Hepatocyte (in vitro differentiated cells): ENCODE measurements around the gene ACSBG1. TPM values are rescaled to one million over a fixed set of nuclear protein-coding genes. Genes with fewer than 3 reads are reported as not detected.

Experiments used
- DNase-seq: peaks from one replicate; pipeline ENCODE4 v3.0.0-alpha.2; 2016; ENCODE audit warnings: low spot score
- H2AFZ ChIP-seq: fragments of 200-600 bp; sonication (generic); 2 replicates; pipeline ENCODE4 v1.6.0; 2016; ENCODE audit warnings: antibody characterized with exemption, mild to moderate bottlenecking
- H3K27ac ChIP-seq: fragments of 200-600 bp; sonication (generic); 2 replicates; pipeline ENCODE4 v1.5.1; 2016; ENCODE audit warnings: mild to moderate bottlenecking
- H3K27me3 ChIP-seq: fragments of 200-600 bp; sonication (generic); 2 replicates; pipeline ENCODE4 v1.6.1; 2016
- H3K36me3 ChIP-seq: fragments of 200-600 bp; sonication (generic); replicated peaks from 2 replicates; pipeline ENCODE4 v1.5.1; 2016; ENCODE audit warnings: low read depth; ENCODE audit not compliant: insufficient read depth
- H3K4me1 ChIP-seq: fragments of 200-600 bp; sonication (generic); 2 replicates; pipeline ENCODE4 v1.5.1; 2016; ENCODE audit warnings: mild to moderate bottlenecking, moderate library complexity; ENCODE audit not compliant: insufficient read depth
- H3K4me2 ChIP-seq: fragments of 200-600 bp; sonication (generic); 2 replicates; pipeline ENCODE4 v1.6.0; 2016
- H3K4me3 ChIP-seq: fragments of 200-600 bp; sonication (generic); 2 replicates; pipeline ENCODE4 v1.5.1; 2016; ENCODE audit warnings: mild to moderate bottlenecking
- H3K79me2 ChIP-seq: fragments of 200-600 bp; sonication (generic); 2 replicates; pipeline ENCODE4 v1.6.0; 2017; ENCODE audit warnings: mild to moderate bottlenecking
- H3K9me2 ChIP-seq: fragments of 200-600 bp; sonication (generic); replicated peaks from 2 replicates; pipeline ENCODE4 v1.6.0; 2017; ENCODE audit warnings: mild to moderate bottlenecking; ENCODE audit not compliant: insufficient read depth
- H3K9me3 ChIP-seq: fragments of 200-600 bp; sonication (generic); 2 replicates; pipeline ENCODE4 v1.5.1; 2016; ENCODE audit warnings: low read depth, mild to moderate bottlenecking
- H4K20me1 ChIP-seq: fragments of 200-600 bp; sonication (generic); 2 replicates; pipeline ENCODE4 v1.6.0; 2016; ENCODE audit warnings: mild to moderate bottlenecking; ENCODE audit not compliant: insufficient read depth, poor library complexity, severe bottlenecking
- EZH2 ChIP-seq: fragments of 200-600 bp; sonication (generic); IDR thresholded peaks from 2 replicates; pipeline ENCODE4 v1.6.1; 2016; ENCODE audit warnings: antibody characterized with exemption, mild to moderate bottlenecking, borderline replicate concordance
- EZH2phosphoT487 ChIP-seq: fragments of 200-600 bp; sonication (generic); IDR thresholded peaks from one replicate; pipeline ENCODE4 v1.6.1; 2018; ENCODE audit warnings: antibody characterized with exemption, mild to moderate bottlenecking, low read depth, moderate library complexity; ENCODE audit not compliant: unreplicated experiment, severe bottlenecking
- WGBS: methylation state at CpG from one replicate; pipeline ENCODE4 v1.1.6; 2016; ENCODE audit warnings: low lambda C conversion rate; ENCODE audit errors: missing lambda C conversion rate; 5-methylcytosine and 5-hydroxymethylcytosine counted together
- polyA plus RNA-seq: library from polyadenylated mRNA; unstranded; fragments of >200 nt; fragmentation: Nextera tagmentation; extraction: Ambion mirVana; gene quantifications from 2 replicates; pipeline ENCODE4 v1.2.1, GENCODE V29; 2016
- total RNA-seq: library from RNA; depleted of rRNA; stranded (reverse); fragments of >200 nt; gene quantifications from 2 replicates; pipeline ENCODE4 v1.2.3, GENCODE V29; 2014
- TF ChIP-seq, protein P1 (sequence below): fragments of 200-600 bp; sonication (generic); IDR thresholded peaks from 2 replicates; pipeline ENCODE4 v1.5.1; 2016; ENCODE audit warnings: antibody characterized with exemption, mild to moderate bottlenecking; ENCODE audit not compliant: poor library complexity

Gene ACSBG1
- total and polyA plus RNA-seq, 2 experiments from 2014 or later = 0.10 to 0.93 TPM

DNA sequence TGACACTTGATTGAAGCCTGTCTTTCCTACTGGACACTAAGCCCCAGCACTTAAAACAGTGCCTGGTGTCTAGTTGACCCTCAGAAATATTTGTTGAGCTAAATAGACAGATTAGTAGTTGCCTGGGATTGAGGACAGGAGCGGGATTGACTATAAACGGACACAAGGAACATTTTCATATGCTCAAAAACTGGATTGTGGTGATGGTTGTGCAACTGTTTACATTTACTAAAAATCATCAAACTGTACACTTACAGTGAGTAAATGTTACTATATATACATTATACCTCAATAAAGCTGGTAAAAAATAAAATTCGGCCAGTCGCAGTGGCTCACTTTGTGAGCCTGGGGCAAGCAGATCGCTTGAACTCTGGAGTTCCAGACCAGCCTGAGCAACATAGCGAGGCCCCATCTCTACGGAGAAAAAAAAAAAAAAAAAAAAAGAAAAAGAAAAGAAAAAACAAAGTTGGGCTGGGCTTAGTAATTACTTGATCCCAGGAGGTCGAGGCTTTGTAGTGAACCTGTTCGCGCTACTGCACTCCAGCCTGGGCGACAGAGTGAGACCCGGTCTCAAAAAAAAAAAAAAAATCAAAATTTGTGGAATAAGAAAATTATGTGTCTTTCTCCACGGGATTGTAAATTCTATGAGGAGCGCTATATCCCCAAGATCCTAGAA lies 85.8 kb downstream of the ACSBG1 start:
- no peak for DNase-seq
- WGBS = 22% methylated on average over 14 of the region's 14 CpGs
- H3K36me3 ChIP-seq = no peaks in the 10 kb centered on the region

DNA sequence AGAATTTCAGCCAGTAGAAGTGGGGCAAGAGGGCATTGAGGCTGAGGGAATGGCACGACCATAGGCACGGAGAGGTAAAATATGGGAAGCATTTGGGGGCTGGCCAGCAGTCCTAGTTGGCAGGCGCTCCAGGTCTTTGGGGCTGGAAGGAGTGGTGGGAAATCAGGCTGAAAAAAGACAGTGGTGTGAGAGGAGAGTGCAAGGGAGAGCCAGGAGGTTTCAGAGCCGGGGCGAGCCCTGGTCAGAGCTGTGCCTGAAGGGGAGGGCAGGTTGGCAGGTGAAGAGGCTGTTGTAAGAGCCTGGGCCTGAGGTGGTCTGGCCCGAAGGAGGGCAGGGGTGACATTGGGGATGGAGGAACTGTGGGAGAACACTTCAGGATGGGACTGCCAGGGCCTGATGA lies 86.8 kb downstream of the ACSBG1 start:
- TF ChIP-seq EZH2 = no peak
- TF ChIP-seq, protein P1, sequence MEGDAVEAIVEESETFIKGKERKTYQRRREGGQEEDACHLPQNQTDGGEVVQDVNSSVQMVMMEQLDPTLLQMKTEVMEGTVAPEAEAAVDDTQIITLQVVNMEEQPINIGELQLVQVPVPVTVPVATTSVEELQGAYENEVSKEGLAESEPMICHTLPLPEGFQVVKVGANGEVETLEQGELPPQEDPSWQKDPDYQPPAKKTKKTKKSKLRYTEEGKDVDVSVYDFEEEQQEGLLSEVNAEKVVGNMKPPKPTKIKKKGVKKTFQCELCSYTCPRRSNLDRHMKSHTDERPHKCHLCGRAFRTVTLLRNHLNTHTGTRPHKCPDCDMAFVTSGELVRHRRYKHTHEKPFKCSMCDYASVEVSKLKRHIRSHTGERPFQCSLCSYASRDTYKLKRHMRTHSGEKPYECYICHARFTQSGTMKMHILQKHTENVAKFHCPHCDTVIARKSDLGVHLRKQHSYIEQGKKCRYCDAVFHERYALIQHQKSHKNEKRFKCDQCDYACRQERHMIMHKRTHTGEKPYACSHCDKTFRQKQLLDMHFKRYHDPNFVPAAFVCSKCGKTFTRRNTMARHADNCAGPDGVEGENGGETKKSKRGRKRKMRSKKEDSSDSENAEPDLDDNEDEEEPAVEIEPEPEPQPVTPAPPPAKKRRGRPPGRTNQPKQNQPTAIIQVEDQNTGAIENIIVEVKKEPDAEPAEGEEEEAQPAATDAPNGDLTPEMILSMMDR = no peak
- 92% methylated on average over 6 of the region's 6 CpGs for WGBS
- H3K4me3 ChIP-seq = no peak overlapping the region

More for the DNA sequence above, 85.8 kb downstream of the ACSBG1 start:
- Histone ChIP-seq H3K9me2 (no peaks in the 10 kb centered on the region), H3K79me2 (peaks cover 41% of the 10 kb centered on the region), H3K27me3 (no peaks in the 10 kb centered on the region), H4K20me1 (no peaks in the 10 kb centered on the region), H3K4me1 (peaks cover 11% of the 10 kb centered on the region), H2AFZ (peak overlapping the region; percentile 42), H3K9me3 (no peaks in the 10 kb centered on the region), H3K4me3 (peak overlapping the region; percentile 27), H3K27ac (peak overlapping the region; percentile 81), H3K4me2 (peak overlapping the region; percentile 70)
- TF ChIP-seq, protein P1 = no peak
- TF ChIP-seq EZH2 = no peak
- TF ChIP-seq EZH2phosphoT487 = no peak

DNA sequence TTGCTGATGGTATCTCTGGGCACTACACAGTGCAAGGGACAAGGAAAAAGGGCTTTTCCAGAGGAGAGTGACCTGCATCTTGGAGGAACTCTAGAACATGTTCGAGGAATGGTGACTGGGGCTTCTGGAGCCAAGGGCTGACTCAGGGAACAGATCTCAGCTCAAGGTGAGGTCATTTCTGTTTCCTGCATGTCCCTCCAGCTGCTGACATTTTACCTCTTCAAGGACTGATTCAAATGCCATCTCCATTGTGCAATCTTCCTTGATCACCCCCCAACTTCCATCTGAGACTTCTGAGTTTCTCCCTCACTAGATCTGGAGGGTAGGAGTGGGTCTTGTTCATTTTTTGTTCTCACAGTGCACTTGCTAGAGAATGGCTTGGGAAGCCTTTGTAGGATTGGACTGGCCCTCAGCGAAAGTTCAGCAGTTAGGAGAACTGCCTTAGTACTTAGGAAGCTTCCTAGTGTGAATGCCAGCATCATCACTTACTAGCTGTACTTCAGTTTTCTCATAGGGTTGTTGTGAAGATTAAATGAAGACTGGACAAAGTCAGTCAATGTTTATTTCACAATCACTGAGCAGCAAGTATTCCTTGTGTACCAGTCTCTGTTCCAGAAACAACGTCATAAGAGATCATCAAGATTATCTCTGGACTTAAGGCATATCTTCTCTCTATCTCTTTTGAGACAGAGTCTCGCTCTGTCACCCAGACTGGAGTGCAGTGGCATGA lies 87.8 kb downstream of the ACSBG1 start:
- H3K4me1 ChIP-seq = peaks cover 11% of the 10 kb centered on the region
- H4K20me1 ChIP-seq = no peaks in the 10 kb centered on the region
- peaks cover 23% of the 10 kb centered on the region for H3K79me2 ChIP-seq
- 82% methylated on average over 4 of the region's 4 CpGs for WGBS
- TF ChIP-seq, protein P1 = no peak
- TF ChIP-seq EZH2 = no peak
- TF ChIP-seq EZH2phosphoT487 = no peak
- no peaks in the 10 kb centered on the region for H3K9me3 ChIP-seq
- H3K4me3 ChIP-seq = no peak overlapping the region
- no peak overlapping the region for H3K4me2 ChIP-seq
- H3K27me3 ChIP-seq = no peaks in the 10 kb centered on the region
- DNase-seq = no peak
- peak overlapping the region; percentile 81 for H3K27ac ChIP-seq
- no peaks in the 10 kb centered on the region for H3K9me2 ChIP-seq
- no peak overlapping the region for H2AFZ ChIP-seq
- H3K36me3 ChIP-seq = no peaks in the 10 kb centered on the region

More for the DNA sequence above, 86.8 kb downstream of the ACSBG1 start:
- Histone ChIP-seq H3K9me2 (no peaks in the 10 kb centered on the region), H2AFZ (no peak overlapping the region), H3K27ac (peak overlapping the region; percentile 81), H3K4me2 (no peak overlapping the region), H3K27me3 (no peaks in the 10 kb centered on the region), H3K9me3 (no peaks in the 10 kb centered on the region), H4K20me1 (no peaks in the 10 kb centered on the region), H3K4me1 (peaks cover 11% of the 10 kb centered on the region), H3K79me2 (peaks cover 32% of the 10 kb centered on the region), H3K36me3 (no peaks in the 10 kb centered on the region)
- no peak for DNase-seq
